HG03442 (cell line): ENCODE measurements around the gene MROH9.

ENCODE experiments used
- ATAC-seq: cut with Tn5 transposase; IDR thresholded peaks from one replicate; pipeline ENCODE4 v1.9.1; 2021; ENCODE audit warnings: mild to moderate bottlenecking, moderate library complexity; ENCODE audit not compliant: unreplicated experiment

MROH9 gene

GRCh38 chr1:170964506-170964905, 29.2 kb downstream of the MROH9 start:
- ATAC-seq, result no peak

DNA sequence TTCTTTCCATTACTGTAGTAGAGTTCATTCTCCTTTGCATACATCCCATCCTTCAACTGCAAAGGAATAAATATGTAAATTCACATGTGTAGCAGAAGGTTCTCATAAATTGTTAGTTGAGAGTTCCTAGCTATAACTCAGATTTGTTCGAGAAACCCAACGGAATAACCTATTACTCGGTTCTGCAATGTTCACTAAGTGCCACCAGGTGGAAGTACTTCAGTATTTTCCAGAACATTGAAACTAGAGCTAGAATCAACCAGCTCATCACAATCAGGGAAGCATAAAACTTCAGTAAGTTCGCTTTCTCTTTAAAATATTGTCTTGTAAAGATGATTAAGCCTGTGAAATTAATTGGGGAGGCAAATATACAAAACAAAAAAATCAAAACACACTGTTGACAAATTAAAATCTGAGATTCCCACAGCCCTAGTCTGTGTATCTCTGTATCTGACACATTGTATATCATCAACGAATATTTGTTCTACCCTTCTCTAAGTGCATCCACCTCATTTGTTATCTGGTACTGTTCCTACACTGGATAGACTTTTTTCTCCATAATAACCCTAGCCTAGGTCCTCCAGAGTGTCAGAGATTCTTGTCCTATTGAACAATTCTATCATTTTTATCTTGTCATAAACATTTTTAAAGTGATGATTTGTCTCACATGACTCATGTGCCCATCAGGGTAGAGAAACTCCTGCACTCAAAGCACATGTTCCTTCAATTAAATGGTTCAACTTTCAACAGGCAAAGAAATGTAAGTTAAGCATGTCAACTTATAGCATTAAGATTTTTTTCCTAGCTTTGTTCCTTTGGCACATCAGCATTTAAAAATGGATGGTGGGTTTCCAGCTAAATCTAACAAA, 31.9 kb downstream of the MROH9 start:
- peak; percentile 87 for ATAC-seq

DNA sequence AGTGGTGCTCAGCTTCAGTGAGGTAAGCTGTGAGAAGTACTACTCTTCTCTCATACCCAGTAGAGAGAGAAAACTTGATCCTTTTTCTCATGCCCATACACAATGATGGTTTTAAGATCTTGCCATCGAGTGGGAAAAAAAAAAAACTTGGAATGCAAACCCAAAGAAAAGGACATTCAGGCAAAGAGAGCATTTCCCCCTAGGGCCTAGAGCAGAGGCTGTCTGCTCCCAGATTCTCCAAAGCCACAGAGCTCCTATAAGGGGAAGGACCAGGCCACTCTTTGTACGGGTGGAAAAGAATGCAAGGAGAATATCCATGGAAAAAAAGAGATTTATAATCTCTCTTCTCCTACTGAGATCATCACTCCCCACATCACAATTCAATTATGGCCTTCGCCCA, 34.9 kb downstream of the MROH9 start:
- ATAC-seq, result no peak

- ATAC-seq, result no peak
Measured at GRCh38 chr1:170978371-170978910, 43.1 kb downstream of the MROH9 start.

DNA sequence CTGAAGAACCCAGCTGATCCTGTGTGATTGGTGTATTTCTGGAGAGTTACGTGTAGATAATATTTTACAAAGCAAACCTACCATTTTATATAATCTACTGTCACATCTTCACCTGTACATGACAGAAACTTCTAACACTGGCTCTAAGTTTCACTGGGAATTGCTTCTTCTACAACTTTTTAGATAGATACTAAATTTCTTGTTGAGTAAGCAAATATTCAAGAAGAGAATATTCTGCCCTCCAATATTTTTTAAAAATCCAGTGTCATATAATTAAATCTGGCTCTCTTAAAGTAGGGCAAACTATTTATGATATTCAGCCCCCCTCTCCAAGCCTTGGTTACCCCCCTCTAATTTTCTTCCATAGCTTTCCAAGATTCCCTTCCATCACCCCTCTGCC, 50.1 kb downstream of the MROH9 start:
- ATAC-seq, result no peak

DNA sequence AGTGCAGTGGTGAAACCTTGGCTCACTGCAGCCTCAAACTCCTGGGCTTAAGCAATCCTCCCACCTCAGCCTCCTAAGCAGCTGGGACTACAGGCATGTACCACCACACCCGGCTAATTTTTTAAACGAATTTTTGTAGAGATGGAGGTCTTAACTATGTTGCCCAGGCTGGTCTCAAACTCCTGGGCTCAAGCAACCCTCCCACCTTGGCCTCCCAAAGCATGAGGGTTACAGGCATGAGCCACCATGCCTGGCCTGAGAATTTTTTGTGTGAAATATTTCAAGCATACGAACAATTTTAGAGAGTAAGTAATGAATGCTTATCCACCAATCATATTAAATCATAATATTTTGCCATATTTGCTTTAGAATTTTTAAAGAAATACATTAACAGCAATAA, 51.6 kb downstream of the MROH9 start:
- no peak for ATAC-seq

DNA sequence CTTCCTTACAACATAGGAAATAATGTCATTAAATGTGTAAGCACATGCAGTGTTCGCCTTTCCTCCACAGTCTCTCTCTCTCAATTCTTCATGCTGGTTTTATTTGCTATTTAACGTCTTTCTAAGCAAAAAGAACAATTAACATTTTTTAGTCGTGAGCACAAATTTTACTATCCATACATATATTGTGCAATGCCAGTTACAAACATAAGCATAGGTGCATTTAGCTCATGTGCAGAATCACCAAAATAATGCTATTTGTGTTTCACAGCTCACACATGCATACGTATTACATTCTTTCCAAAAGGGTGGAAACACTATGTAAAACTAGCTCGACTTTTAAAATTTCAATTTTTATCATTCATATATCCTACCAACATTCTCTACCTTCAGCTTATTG, 52.1 kb downstream of the MROH9 start:
- ATAC-seq, result no peak

GRCh38 chr1:170993151-170993550, 57.8 kb downstream of the MROH9 start:
- no peak for ATAC-seq

GRCh38 chr1:170993717-170994116, 58.4 kb downstream of the MROH9 start:
- no peak for ATAC-seq

- ATAC-seq, result no peak
Measured at GRCh38 chr1:171014880-171015279, 79.5 kb downstream of the MROH9 start.

- no peak for ATAC-seq
Measured at GRCh38 chr1:171017426-171017825, 82.1 kb downstream of the MROH9 start.

DNA sequence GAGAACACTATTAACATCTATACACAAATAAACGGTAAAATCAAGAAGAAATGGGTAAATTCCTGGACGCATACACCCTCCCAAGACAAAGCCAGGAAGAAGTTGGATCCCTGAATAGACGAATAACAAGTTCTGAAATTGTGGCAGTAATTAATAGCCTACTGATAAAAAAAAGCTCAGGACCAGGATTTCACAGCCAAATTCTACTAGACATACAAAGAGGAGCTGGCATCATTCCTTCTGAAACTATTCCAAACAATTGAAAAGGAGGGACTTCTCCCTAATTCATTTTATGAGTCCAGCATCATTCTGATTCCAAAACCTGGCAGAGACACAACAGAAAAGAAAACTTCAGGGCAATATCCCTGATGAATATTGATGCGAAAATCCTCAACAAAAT, 84.6 kb downstream of the MROH9 start:
- no peak for ATAC-seq

- ATAC-seq, result no peak
Measured at GRCh38 chr1:171032822-171033702, 97.7 kb downstream of the MROH9 start.

DNA sequence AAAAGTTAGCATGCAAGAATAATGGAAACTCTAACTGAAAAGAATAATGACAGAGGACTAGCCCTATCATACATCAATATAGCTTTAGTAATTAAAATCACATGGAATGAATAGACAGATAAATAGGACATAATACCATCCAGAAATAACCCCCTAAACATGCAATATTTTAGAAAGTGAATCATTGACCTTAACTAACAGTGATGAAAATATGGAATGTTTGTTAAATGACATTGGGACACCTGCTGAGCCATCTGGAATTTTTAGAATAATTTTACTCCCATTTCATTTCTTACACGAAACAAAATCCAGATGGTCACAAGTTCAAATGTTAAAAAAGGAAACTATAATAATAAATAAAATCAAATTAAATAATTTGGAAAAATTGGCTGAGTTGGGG, 102.3 kb downstream of the MROH9 start:
- no peak for ATAC-seq

DNA sequence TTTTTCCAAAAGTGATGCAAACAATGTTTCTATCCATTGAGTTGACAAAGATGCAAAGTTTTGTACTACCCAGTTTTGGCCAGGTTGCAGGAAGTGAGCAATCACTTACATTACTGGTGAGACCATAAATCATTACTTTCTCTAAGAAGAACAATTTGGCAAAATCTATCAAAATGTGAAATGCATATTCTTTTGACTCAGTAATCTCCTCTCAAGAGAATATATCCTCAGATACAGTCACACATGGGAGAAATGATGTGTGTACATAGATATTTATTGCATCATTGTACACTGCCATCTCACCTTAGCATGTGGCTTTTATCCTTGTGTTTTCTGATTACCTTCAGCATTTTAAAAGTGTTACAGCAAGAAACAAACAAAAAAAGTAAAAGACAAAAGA, 103.0 kb downstream of the MROH9 start:
- ATAC-seq, result no peak

GRCh38 chr1:171048014-171048413, 112.7 kb downstream of the MROH9 start:
- ATAC-seq, result no peak

DNA sequence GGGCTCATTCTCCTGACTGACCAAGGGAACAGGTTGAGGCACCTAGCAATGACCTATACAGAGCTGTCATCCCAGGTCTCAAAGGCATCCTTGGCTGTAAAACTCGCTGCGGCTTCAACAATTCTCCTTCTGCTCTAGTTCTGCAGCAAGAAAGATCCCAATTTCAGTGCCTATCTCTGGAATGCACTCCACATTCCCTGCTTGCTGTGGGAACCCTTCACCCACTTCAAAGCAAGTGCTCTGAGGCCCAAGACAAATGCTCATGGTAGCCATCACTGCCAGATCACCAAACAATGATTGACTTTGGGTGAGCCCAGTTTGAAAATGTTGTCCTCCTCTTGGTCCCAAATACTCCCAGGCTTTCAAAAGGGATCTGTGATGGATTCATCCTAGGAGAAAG, 117.6 kb downstream of the MROH9 start:
- no peak for ATAC-seq

DNA sequence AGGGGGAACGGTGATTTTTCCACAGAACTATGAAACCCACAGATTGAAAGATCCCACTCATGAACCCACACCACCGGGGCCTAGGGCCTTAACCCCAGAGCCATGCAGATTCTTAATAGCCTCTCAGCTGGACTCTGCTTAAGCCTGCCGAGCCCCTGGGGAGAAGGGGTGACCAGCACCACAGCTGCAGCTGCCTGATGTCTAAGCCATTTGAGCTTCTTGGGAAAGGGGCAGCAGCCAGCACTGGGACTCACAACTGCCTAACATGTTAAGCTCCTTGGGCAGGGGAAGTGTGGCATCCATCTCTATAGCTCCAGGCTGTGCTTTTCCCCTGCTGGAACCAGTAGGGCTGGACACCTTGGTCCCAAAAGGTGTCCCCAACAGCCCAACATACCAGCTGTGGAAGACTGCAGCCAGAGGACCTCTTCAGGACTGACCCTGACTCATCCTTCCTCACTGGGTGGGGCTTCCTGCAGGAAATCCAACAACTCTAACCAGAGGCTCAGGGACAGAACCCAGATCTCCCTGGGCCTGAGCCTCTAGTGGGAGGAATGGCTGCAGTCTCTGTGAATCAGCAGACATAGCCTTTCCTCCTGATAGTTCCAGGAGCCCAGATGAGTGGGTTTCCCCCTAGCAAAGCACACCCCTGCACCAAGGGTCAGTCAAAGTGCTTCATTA, 120.8 kb downstream of the MROH9 start:
- no peak for ATAC-seq

- no peak for ATAC-seq
Measured at GRCh38 chr1:171061425-171062143, 126.2 kb downstream of the MROH9 start.

GRCh38 chr1:171062902-171063301, 127.6 kb downstream of the MROH9 start:
- no peak for ATAC-seq

DNA sequence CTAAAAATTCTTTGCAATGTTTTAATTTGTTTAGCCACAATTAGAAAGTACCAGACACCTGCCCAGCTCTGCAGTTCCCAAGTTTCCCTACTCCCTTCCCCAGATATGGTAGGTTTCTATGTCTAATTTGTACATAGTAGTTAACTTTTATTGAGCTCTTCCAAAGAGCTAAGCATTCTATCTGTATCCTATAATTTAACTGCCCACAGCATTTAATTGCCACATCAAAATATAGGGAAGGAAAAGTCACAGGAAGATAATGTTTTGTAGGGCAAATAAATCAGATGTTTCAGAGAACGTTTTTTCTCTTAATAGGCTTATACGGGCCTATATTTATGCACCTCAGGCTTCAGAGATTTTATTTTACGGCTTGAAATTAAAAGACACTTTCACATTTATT, 139.7 kb downstream of the MROH9 start:
- no peak for ATAC-seq
